Activated CD4-positive, CD25-positive, alpha-beta regulatory T cell treated with anti-CD3 and anti-CD28 coated beads, Interleukin-2, amount 50 U/mL, for 24 hours (primary cell): ENCODE results near the gene PAX6.
"Not testable (repeated sequence)": the region's sequence is repeated elsewhere in the genome, so short reads cannot be mapped to it uniquely, and the experiment has no call there.

ENCODE experiments used
- ATAC-seq, 2 donors: fragments of 150-1000 bp; cut with Tn5 transposase; one replicate each; pipeline ENCODE4 v1.10.0; 2021; ENCODE audit warnings: mild to moderate bottlenecking in 1 of 2, moderate library complexity in 1 of 2

Gene PAX6

GRCh38 chr11:31764766-31765165 lies 46.4 kb downstream of the PAX6 start:
- no peak for ATAC-seq

GRCh38 chr11:31764261-31764660 lies 46.9 kb downstream of the PAX6 start:
- ATAC-seq: no peak

GRCh38 chr11:31763296-31763695 lies 47.8 kb downstream of the PAX6 start:
- no peak for ATAC-seq

GRCh38 chr11:31761636-31762035 lies 49.5 kb downstream of the PAX6 start:
- no peak for ATAC-seq

GRCh38 chr11:31757260-31757835 lies 53.8 kb downstream of the PAX6 start:
- ATAC-seq: no peak

GRCh38 chr11:31747581-31747980 lies 63.5 kb downstream of the PAX6 start:
- ATAC-seq: no peak

GRCh38 chr11:31740731-31741368 lies 70.3 kb downstream of the PAX6 start:
- not testable (repeated sequence) for ATAC-seq

- ATAC-seq: no peak
Measured at GRCh38 chr11:31740131-31740530, 71.0 kb downstream of the PAX6 start.
